IPS-18c (cell line): ENCODE data around the gene KATNAL1.

Source experiments
- H3K4me3 ChIP-seq: 2 replicates; pipeline ENCODE4 v1.7.0; 2013; ENCODE audit warnings: low read depth, mild to moderate bottlenecking, low read length, moderate library complexity; ENCODE audit not compliant: insufficient read depth
- H3K9me3 ChIP-seq: one replicate; pipeline ENCODE4 v1.6.1; 2013; ENCODE audit warnings: mild to moderate bottlenecking, low read length, moderate library complexity; ENCODE audit not compliant: control insufficient read depth, insufficient read depth

Gene KATNAL1

GRCh38 chr13:30163441-30163840 lies 143.9 kb downstream of the KATNAL1 start:
- peaks cover 7% of the 10 kb centered on the region for H3K9me3 ChIP-seq
- H3K4me3 ChIP-seq, result no peak overlapping the region

- H3K4me3 ChIP-seq, result no peak overlapping the region
Observed at GRCh38 chr13:30159446-30159839, 147.9 kb downstream of the KATNAL1 start.

GRCh38 chr13:30158774-30159445 lies 148.4 kb downstream of the KATNAL1 start:
- Histone ChIP-seq H3K9me3 (peaks cover 7% of the 10 kb centered on the region), H3K4me3 (no peak overlapping the region)

More at GRCh38 chr13:30159446-30159839, 147.9 kb downstream of the KATNAL1 start:
- H3K9me3 ChIP-seq, result peaks cover 7% of the 10 kb centered on the region

- no peak overlapping the region for H3K4me3 ChIP-seq
- H3K9me3 ChIP-seq, result peaks cover 7% of the 10 kb centered on the region
Observed at GRCh38 chr13:30157616-30157993, 149.7 kb downstream of the KATNAL1 start.

- Histone ChIP-seq H3K9me3 (peaks cover 7% of the 10 kb centered on the region), H3K4me3 (no peak overlapping the region)
Observed at GRCh38 chr13:30156826-30157615, 150.3 kb downstream of the KATNAL1 start.

GRCh38 chr13:30156270-30156669 lies 151.1 kb downstream of the KATNAL1 start:
- Histone ChIP-seq H3K9me3 (peaks cover 7% of the 10 kb centered on the region), H3K4me3 (no peak overlapping the region)

GRCh38 chr13:30154931-30155330 lies 152.4 kb downstream of the KATNAL1 start:
- no peak overlapping the region for H3K4me3 ChIP-seq

GRCh38 chr13:30154531-30154930 lies 152.8 kb downstream of the KATNAL1 start:
- peaks cover 7% of the 10 kb centered on the region for H3K9me3 ChIP-seq

More at GRCh38 chr13:30154931-30155330, 152.4 kb downstream of the KATNAL1 start:
- H3K9me3 ChIP-seq, result peaks cover 7% of the 10 kb centered on the region

GRCh38 chr13:30153545-30154426 lies 153.6 kb downstream of the KATNAL1 start:
- H3K9me3 ChIP-seq, result peaks cover 2% of the 10 kb centered on the region
- H3K4me3 ChIP-seq, result no peak overlapping the region

More at GRCh38 chr13:30154531-30154930, 152.8 kb downstream of the KATNAL1 start:
- H3K4me3 ChIP-seq, result no peak overlapping the region
